Heart left ventricle (tissue), 16 donors: ENCODE results near the gene PPM1L. TPM values are rescaled to one million over a fixed set of nuclear protein-coding genes. Genes with fewer than 3 reads are reported as not detected.

Source experiments
- ATAC-seq, 4 donors: fragments of 200-7000 bp; cut with Tn5 transposase; one replicate each; pipeline ENCODE4 v1.9.1; 2020 to 2022; ENCODE audit warnings: moderate library complexity in 4 of 4, mild to moderate bottlenecking in 3 of 4, moderate number of reproducible peaks in 1 of 4
- DNase-seq, 5 donors: peaks; one replicate each; pipeline ENCODE4 v3.0.0-alpha.2; 2020
- H3K27ac ChIP-seq, 12 donors: fragments of 200-600 bp; sonication (generic) in 4 of 12; one replicate each; pipeline versions ENCODE4 v1.5.0 to v1.8.0; 2016 to 2022; ENCODE audit warnings: mild to moderate bottlenecking in 2 of 12
- H3K27me3 ChIP-seq, 9 donors: fragments of 200-600 bp; sonication (generic) in 2 of 9; one replicate each; pipeline versions ENCODE4 v1.5.1 to v1.8.0; 2016 to 2022; ENCODE audit warnings: mild to moderate bottlenecking in 3 of 9
- H3K36me3 ChIP-seq, 9 donors: fragments of 200-600 bp; sonication (generic) in 2 of 9; one replicate each; pipeline versions ENCODE4 v1.5.0 to v1.8.0; 2018 to 2022; ENCODE audit warnings: mild to moderate bottlenecking in 2 of 9
- H3K4me1 ChIP-seq, 12 donors: fragments of 200-600 bp; sonication (generic) in 4 of 12; one replicate each; pipeline versions ENCODE4 v1.5.0 to v1.8.0; 2016 to 2022; ENCODE audit warnings: mild to moderate bottlenecking in 3 of 12
- H3K4me3 ChIP-seq, 12 donors: fragments of 200-600 bp; sonication (generic) in 4 of 12; one replicate each; pipeline versions ENCODE4 v1.5.0 to v1.8.0; 2017 to 2022; ENCODE audit warnings: mild to moderate bottlenecking in 9 of 12, moderate library complexity in 4 of 12
- H3K9me3 ChIP-seq, 12 donors: fragments of 200-600 bp; sonication (generic) in 4 of 12; one replicate each; pipeline versions ENCODE4 v1.5.0 to v1.8.0; 2016 to 2022; ENCODE audit warnings: mild to moderate bottlenecking in 1 of 12
- CTCF ChIP-seq, 12 donors: fragments of 200-600 bp; sonication (generic) in 4 of 12; IDR thresholded peaks; one replicate each; pipeline versions ENCODE4 v1.5.0 to v1.8.0; 2018 to 2022; ENCODE audit warnings: antibody characterized with exemption in 12 of 12, mild to moderate bottlenecking in 5 of 12
- POLR2A ChIP-seq, 2 donors: fragments of 450-650 bp; IDR thresholded peaks; one replicate each; pipeline ENCODE4 v1.6.1; 2017; ENCODE audit warnings: antibody characterized with exemption in 2 of 2, mild to moderate bottlenecking in 2 of 2, moderate library complexity in 2 of 2
- WGBS, 4 donors: extraction: QIAGEN DNeasy Blood & Tissue Kit in 2 of 4; methylation state at CpG; one replicate each; pipeline versions ENCODE4 v1.1.5 to v1.1.7; 2013 to 2018; 5-methylcytosine and 5-hydroxymethylcytosine counted together
- intact Hi-C, 10 donors: fragments of 100-400 bp; cut with DNase I; formaldehyde crosslinking; loops; one replicate each; pipeline versions ENCODE4 v1.11.1 to v1.14.2; 2022
- polyA plus RNA-seq, 2 donors: library from polyadenylated mRNA; stranded (reverse); fragments of 200-250 nt; gene quantifications; one replicate each; pipeline ENCODE4 v1.2.3, GENCODE V29; 2013
- total RNA-seq, 9 donors: library from RNA; depleted of rRNA in 2 of 9; stranded (reverse); fragments of >200 nt in 2 of 9; fragmentation: NEBNext Ultra II Directional in 3 of 9; extraction: Animal tissue kit (Norgen Biotek cat#: 25700) in 3 of 9; gene quantifications; one replicate each; pipeline versions ENCODE4 v1.1.0 to v1.2.4, GENCODE V29; 2016 to 2023
- donor health status: ischemic (EF 13 %, LVEDD 7.1; RV severe dilation, severe dysfunction).
- donor health status: healthy with polysubstance abuse.
- donor health status: DM: no; HTN: yes; CAD: no.
- donor health status: DM: no; HTN: no; CAD: no.
- donor health status: ischemic (EF 25% LVEDD 6.9; RV normal size, moderate dysfunction).
- donor health status: ischemic (EF 25% LVEDD 5.7; RV mildly dilated, moderate dysfunction).
- donor health status: healthy.
- donor health status: DM: yes; HTN: yes; CAD: no.
- donor health status: ischemic (EF 35%, LVEDD 5.7; RV mildly dilated, moderate dysfunction).
- donor health status: nonischemic (EF 11% LVEDD 7.7; RV severe dilation, severe dysfunction).
- donor health status: DM: yes; HTN: yes; CAD: no.
- donor health status: PGD.
- donor health status: ischemic (EF 29% LVEDD 5.4; RV normal size, mild dysfunction).
- donor health status: nonischemic (EF 23%, LVEDD 6.1; RV moderate dilation, normal function).

Gene PPM1L
- total and polyA plus RNA-seq, 11 donors, result 6.2 to 89.6 (median 41.7) TPM

GRCh38 chr3:161035711-161036110, 279.7 kb downstream of the PPM1L start:
- Histone ChIP-seq H3K36me3 (no peaks in the 10 kb centered on the region), H3K4me3 (no peak overlapping the region), H3K27me3 (no peaks in the 10 kb centered on the region), H3K4me1 (peaks cover 0 to 7% (median 0%) of the 10 kb centered on the region in 12 donors), H3K27ac (peak overlapping the region in 1 of 12 donors; percentile 63), H3K9me3 (peaks cover 0 to 11% (median 0%) of the 10 kb centered on the region in 12 donors)
- TF ChIP-seq POLR2A (IDR thresholded peaks at IDR 0.05) (no peak), CTCF (IDR thresholded peaks at IDR 0.05) (no peak)
- 46 to 62% (median 57%) methylated on average over 2 of the region's 2 CpGs for WGBS, 4 donors
- ATAC-seq (peak in 3 of 4 donors; percentile 53 to 78 (median 63)), DNase-seq (no peak)
- intact Hi-C loops, result no loop called here

- no peak overlapping the region for H3K4me3 ChIP-seq
- ATAC-seq (no peak), DNase-seq (no peak)
- WGBS, 4 donors, result 42 to 54% (median 48%) methylated on average over 3 of the region's 3 CpGs
- no peak overlapping the region for H3K27ac ChIP-seq
- TF ChIP-seq POLR2A (IDR thresholded peaks at IDR 0.05), result no peak
- TF ChIP-seq CTCF (IDR thresholded peaks at IDR 0.05), result no peak
- peaks cover 0 to 7% (median 0%) of the 10 kb centered on the region in 12 donors for H3K4me1 ChIP-seq
- intact Hi-C loops, result no loop called here
- H3K36me3 ChIP-seq, result no peaks in the 10 kb centered on the region
- peaks cover 0 to 3% (median 0%) of the 10 kb centered on the region in 12 donors for H3K9me3 ChIP-seq
- no peaks in the 10 kb centered on the region for H3K27me3 ChIP-seq
Observed at GRCh38 chr3:161038725-161039124, 282.7 kb downstream of the PPM1L start.

- 87 to 94% (median 90%) methylated on average over 2 of the region's 2 CpGs for WGBS, 4 donors
- Histone ChIP-seq H3K27ac (no peak overlapping the region), H3K4me1 (peaks cover 0 to 5% (median 0%) of the 10 kb centered on the region in 12 donors), H3K4me3 (no peak overlapping the region), H3K9me3 (no peaks in the 10 kb centered on the region), H3K36me3 (no peaks in the 10 kb centered on the region), H3K27me3 (no peaks in the 10 kb centered on the region)
- DNase-seq (no peak), ATAC-seq (no peak)
- no peak for TF ChIP-seq CTCF (IDR thresholded peaks at IDR 0.05)
- no peak for TF ChIP-seq POLR2A (IDR thresholded peaks at IDR 0.05)
- intact Hi-C loops, result no loop called here
Observed at GRCh38 chr3:161042023-161042501, 286.0 kb downstream of the PPM1L start.

- DNase-seq (no peak), ATAC-seq (no peak)
- intact Hi-C loops, result no loop called here
- WGBS, 4 donors, result 77 to 89% (median 81%) methylated on average over 5 of the region's 5 CpGs
- TF ChIP-seq CTCF (IDR thresholded peaks at IDR 0.05), result no peak
- TF ChIP-seq POLR2A (IDR thresholded peaks at IDR 0.05), result no peak
- no peaks in the 10 kb centered on the region for H3K27me3 ChIP-seq
- H3K4me1 ChIP-seq, result peaks cover 0 to 5% (median 0%) of the 10 kb centered on the region in 12 donors
- no peaks in the 10 kb centered on the region for H3K9me3 ChIP-seq
- no peak overlapping the region for H3K27ac ChIP-seq
- H3K36me3 ChIP-seq, result no peaks in the 10 kb centered on the region
- no peak overlapping the region for H3K4me3 ChIP-seq
Observed at GRCh38 chr3:161043336-161044035, 287.5 kb downstream of the PPM1L start.
